T-helper 9 cell (primary cell): Measurements from ENCODE around the gene CLCN1.
"Not testable (repeated sequence)": the region's sequence is repeated elsewhere in the genome, so short reads cannot be mapped to it uniquely, and the experiment has no call there.

Source experiments
- DNase-seq: peaks from one replicate; pipeline ENCODE4 v3.0.0-alpha.2; 2020

Gene CLCN1

DNA sequence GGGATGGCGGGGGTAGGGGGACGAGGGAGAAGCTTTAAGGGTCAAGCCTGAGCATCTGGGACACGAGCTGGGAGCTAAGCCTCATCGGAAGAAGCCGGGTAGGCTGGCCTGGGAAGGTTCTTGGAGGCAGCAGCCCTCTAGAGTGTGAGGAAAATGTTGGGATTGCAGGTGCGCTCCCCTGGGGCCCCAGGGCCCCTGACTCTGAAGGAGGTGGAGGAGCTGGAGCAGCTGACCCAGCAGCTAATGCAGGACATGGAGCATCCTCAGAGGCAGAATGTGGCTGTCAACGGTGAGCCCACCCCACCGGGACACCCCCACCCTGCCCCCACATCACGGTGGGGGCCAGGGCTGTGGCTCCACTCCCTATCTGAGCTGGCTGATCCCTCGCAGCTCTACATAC, 72.1 kb downstream of the CLCN1 start:
- no peak for DNase-seq

DNA sequence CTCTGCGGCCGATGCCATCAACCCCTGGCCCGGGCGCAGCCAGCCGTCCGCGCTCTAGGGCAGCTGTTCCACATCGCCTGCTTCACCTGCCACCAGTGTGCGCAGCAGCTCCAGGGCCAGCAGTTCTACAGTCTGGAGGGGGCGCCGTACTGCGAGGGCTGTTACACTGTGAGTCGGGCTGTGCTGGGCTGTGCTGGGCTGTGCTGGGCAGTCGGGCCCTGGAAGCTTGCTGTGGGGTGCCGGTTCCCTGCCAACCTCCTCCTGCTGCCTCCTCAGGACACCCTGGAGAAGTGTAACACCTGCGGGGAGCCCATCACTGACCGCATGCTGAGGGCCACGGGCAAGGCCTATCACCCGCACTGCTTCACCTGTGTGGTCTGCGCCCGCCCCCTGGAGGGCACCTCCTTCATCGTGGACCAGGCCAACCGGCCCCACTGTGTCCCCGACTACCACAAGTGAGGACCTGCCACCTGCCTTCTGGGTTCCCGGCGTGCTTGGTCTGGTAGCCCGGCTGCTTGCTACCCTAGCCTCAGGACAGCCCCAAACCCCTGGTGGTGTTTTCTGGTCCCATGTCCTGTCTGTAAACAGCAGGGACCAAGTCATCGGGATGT, 72.7 kb downstream of the CLCN1 start:
- no peak for DNase-seq

DNA sequence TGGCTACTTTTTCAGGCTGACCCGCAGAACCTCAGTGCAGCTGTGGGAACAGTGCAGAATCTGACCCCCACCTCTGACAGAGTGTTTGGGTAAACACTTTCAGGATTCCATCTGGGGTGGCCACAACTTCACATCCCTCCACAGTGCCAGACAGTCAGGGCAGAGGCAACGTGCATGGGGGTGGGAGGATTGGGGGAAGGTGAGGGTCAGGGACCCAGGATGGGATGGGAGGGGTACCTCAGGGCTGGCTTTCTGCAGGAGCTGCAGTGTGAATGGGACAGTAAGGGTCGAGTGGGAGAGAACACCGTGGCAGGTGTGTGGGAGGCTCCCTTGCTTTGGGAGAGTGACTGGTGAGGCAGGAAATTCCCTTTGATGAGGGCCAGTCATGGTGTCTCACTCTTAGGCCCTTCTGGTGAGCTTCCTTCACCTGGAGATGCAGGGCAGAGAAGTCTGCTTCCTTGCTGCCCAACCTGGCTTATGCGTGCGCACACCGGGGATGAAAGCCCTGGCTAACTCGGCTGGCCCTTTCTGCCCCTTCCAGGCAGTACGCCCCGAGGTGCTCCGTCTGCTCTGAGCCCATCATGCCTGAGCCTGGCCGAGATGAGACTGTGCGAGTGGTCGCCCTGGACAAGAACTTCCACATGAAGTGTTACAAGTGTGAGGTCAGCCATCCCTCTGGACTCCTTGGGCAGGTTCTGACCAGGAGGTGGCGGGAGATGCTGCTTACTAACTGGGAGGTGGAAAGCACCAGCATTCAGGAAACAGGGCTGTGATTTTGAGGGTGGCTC, 73.6 kb downstream of the CLCN1 start:
- DNase-seq: no peak

DNA sequence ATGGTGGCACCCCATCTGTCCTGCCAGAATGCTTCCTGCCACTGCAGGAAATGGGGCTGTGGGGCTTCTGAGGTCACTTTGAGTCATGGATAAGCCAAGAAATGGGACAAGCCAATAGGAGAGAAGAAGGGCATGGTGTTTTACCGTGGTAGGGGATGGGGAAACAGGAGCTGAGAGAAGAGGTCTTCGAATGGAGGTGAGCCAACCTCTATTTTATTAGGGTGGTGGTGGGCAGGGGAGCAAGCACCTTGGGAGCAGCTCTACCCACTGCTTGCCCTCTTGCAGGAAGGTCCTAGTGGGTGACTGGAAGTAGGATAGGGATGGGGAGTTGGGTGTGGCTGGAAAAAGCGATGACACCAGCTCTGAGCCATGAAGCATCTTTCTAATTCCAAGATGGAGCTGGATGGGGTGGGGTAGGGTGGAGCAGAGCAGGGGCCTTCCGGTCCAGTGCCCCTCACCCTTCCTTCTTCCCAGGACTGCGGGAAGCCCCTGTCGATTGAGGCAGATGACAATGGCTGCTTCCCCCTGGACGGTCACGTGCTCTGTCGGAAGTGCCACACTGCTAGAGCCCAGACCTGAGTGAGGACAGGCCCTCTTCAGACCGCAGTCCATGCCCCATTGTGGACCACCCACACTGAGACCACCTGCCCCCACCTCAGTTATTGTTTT, 74.3 kb downstream of the CLCN1 start:
- DNase-seq: no peak

DNA sequence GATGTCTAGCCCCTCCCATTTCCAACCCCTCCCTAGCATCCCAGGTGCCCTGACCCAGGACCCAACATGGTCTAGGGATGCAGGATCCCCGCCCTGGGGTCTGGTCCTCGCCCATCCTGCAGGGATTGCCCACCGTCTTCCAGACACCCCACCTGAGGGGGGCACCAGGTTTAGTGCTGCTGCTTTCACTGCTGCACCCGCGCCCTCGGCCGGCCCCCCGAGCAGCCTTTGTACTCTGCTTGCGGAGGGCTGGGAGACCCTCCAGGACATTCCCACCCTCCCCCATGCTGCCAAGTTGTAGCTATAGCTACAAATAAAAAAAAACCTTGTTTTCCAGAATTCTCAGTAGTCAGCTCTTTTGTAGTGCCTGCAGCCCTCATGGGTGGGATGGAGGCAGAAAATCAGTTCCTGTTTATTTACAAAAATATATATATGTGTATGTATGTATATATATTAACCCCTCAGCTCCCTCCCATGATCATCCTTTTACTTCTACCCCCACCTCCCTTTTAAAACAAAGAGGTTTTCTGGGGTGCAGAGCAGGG, 74.9 kb downstream of the CLCN1 start:
- DNase-seq: no peak

DNA sequence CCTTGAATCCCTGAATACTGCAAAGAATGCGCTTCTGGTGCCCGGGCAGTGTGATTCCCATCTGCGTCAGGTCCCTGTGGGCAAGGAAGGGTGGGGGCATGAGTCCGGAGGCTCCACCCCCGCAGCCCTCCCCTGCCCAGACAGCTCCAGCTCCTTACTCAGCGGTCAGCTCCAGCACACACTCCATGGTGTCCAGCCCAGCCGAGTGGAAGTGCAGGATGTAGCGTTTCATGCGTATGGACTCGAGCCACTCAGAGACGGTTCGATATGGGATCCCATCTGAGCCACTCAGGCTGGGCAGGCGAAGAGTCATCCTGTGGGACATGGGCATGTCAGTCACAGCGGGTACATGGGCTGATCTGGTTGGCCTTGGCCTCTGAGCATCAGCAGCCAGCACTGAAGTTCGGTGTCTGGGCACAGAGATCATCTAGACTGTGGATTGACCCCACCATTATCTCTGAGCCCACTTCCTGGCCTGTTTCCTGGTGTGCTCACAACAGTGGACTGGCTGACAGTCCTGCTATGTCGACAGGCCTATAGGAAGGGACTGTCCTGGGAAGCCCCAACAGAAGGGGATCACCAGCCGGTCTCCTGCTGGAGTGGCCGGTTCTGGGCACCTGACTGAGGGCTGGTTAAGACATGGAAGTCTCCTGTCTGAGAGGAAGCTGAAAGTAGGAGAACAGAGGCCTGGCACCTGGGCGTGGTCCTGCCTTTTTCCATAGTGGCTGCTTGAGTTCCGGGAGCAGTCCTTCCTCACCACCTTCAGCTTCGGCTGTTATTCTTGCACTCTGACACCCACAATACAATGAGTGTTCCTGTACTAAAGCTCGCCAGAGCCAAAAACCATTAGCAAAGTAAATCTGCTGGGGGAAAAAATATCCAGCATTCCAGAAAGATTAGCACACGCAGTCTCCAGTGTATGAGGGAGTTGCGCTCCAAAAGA, 75.8 kb downstream of the CLCN1 start:
- DNase-seq: no peak

DNA sequence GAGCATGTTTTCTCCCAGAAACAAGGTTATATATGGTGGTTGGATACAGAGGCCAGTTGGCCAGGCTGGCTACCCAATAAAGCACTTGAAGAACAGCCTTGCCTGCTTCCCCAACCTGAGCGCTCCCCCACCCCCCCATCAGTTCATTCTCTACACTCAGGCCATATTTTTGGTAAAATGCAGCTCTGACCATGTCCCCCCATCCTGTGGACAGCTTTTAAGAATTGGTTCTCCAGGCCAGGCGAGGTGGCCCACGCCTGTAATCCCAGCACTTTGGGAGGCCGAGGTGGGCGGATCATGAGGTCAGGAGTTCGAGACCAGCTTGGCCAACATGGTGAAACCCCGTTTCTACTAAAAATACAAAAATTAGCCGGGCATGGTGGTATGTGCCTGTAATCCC, 76.5 kb downstream of the CLCN1 start:
- not testable (repeated sequence) for DNase-seq

DNA sequence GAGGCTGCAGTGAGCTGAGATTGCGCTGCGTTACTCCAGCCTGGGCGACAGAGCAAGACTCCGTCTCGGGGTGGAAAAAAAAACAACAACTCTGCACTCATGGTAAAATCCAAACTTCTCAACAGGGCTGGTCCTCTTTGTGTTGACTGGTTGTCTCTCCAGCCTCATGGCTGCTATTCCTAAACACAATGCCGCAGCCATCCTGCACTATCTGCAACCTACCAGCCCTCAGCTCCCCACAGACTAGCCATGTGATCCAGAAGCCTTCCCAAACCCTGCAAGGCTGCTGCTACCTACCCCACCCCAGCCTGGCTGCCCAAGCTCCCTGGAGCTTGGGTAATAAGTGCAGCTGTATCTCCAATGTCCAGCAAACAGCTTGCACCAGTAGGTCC, 77.0 kb downstream of the CLCN1 start:
- no peak for DNase-seq

DNA sequence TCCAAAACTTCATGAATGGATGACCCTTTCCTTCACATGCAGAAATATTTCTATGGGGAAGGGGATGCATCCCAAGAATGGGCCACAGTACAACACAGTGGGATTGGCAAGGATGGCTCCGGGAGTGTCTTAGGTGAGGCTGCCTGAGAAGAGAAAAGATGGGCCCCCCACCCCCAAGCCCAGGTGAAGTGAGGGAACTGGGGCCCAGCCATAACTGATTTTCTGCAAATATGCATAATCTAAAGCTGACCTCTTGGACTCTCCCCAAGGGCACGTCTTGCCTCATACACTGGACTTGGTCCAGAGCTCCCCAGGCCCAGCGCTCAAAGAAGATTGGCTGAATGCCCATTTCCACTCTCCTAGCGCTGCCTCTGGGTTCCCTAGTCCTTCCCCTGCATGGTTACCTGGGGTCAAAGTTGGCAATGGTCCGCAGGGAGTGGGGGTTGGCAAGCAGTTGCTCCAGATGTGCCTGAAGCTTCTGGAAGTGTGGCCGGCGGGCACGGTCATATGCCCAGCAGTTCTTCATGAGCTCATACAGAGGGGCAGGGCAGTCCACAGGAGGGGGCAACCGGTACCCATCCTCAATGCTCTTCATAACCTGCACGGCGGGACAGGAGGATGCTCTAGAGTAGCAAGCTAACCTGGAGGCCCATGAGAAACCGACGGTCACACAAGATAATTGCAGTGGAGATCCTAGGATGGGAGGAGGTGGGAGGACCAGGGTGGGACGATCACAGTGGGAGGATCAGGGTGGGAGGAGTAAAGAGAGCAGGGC, 77.5 kb downstream of the CLCN1 start:
- DNase-seq: no peak

DNA sequence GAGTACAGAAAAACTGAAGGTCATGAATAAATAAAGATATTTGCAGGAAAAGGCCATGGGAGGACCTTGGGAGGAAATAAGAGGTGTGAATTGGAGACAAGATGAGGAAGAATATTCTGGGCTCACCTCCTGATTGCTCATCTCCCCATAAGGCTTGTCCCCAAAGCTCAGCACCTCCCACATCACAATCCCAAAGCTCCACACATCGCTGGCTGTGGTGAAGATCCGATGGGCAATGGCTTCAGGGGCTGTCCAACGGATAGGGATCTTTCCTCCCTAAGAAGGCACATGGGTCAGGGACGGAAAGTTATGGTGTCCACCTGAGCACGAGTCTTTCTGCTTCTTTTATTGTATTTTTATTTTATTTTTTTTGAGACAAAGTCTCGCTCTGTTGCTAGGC, 78.2 kb downstream of the CLCN1 start:
- DNase-seq: no peak

DNA sequence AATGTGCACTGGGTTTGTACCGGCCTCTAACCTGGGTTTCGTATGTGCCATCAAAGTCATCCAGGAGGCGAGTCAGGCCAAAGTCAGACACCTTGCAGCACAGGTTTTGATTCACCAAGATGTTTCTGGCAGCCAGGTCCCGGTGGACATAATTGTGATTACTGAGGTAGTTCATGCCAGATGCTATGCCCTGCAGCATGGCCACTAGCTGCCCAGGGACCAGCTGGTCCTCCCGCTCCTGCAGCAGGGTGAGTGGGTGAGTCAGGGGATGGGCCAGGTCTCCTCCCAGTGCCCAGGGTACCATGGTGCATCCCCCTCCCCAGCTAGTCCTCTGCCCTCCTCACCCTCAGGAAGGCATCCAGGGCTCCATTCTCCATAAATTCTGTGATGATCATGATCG, 78.9 kb downstream of the CLCN1 start:
- no peak for DNase-seq

DNA sequence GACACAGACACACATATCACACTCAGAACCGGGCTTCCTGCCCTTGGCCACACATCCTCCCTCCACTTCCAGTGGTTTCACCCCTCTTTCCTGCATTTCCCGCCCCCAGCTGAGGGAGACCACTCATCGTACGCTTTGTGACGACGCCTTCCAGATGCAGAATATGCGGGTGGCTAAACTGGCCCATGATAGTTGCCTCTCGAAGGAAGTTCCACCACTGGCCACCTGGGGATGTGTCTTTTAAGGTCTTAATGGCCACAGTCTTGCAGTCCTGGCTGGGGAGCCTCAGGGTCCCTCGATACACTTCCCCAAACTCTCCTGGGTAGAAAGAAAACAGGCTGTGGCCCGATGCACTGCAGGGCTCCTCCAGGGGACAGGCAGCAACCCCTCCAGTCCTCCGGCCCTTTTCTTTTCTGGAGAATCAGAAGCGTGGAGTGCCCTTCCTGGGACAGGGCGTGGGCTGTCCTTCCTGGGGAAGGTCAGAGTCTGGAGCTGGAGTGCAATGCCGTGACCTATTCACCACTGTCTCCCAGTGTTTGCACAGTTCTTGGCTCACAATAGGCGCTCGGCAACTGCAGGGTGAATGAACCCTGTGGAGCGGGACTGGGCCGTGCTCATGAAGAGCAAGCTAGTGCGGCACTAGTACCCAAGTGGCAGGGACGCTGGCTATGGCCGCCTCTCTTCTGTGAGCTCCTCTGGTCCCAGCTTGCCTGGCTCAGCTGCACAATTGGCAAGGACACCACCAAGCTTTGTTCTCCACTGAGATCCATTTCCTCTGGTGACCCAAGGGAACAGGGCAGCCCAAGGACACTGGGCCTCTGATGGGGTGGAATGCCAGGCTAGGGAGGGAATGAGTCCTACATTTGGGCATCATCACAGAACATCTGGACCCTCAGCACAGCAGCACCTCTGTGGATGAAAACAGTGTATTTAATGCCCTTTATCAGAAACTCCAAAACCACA, 79.6 kb downstream of the CLCN1 start:
- DNase-seq: no peak

DNA sequence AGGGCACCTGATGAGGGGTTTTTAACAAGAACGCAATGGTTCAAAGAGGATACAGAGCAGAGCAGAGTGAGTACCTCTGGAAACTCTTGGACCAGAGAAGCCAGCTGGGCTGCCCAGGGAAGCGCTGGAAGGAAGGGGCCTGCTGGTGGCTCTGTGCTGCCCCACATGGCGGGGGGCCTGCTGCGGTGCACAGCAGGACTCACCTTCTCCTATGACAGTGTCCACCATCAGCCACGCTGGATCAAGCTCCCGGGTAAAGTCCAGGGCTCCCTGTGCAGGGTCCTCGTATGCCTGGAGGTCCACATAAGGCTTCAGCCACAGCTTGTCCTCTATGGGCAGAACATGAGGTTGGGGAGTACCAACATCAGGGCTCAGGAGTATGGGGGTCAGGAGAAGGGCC, 80.3 kb downstream of the CLCN1 start:
- no peak for DNase-seq

DNA sequence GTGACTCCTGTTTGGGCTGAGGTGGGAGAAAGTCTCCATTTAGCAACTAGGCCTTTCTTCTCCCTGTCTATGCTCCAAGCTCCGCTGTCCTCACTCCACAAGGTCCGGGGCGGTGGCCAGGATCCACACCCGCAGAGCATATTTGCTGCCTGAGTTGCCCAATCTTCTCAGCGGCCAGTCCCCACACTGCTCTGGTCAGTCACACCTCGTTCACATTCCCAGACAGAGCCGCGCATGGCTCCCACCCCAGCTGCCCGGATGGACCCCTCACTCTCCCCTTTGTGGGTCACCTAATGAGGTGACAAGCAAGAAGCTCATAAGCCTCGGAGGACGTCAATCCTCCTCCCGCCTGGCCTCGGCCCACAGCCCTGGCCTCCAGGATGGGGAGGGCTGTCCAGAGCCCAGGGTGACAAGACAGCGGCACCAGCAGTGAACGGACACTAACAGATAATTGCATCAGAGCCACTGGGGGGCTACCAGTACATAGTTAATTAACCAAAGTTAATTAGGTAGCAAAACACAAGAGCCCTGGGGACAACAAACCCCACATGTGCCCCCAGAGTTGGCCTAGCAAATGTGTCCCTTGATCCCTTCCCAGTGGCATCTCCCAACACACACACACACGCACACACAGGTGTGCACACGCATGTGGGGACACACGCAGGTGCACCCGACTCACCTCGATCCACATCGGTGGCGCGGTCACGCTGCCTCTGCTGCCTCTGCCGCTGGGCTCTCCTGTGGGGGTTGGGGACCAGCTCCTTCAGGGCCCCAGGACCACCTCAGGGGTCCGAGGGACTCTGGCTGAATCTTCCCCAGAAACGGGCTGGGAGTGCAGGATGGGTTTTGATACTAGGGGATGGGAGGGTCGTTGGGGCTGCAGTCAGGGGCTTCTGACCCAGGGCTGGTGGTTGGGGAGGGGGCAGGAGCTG, 81.0 kb downstream of the CLCN1 start:
- DNase-seq: no peak

DNA sequence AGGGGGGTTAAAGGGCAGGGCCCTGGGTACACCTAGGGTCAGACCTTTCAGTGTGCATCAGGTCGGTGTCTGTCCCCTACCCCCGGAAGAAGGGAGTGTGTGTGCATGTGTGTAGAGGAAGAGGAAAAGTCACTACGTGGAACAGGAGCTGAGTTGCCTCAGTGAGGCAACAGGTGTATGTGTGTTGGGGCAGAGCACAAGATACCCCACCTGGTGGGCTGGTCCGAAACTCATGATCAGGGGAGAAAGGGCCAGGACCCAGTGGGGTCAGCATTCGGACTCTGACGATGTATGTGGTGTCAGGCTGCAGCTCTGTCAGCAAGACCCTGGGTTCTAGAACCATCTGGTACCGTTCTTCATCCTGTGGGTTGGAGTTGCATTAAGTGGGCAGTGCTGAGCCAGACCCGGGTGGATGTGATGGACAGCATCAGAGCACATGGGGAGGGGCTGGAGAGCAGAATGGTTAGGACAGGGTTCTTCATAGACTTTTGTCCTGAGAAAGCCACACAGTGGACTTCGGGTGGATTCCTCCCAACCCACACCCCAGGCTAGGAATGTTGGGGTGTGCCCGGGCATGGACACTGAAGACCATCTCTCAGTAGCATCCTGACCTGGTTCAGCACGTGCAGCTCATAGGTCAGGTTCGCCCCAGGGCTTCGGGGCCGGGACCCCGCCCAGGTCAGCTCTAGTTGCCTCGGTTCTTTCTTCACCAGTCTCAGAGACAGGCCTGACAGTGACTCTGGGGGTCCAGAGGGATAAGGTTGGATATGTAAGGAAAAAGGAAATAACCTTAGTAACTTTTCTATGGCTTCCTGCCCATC, 82.0 kb downstream of the CLCN1 start:
- no peak for DNase-seq

DNA sequence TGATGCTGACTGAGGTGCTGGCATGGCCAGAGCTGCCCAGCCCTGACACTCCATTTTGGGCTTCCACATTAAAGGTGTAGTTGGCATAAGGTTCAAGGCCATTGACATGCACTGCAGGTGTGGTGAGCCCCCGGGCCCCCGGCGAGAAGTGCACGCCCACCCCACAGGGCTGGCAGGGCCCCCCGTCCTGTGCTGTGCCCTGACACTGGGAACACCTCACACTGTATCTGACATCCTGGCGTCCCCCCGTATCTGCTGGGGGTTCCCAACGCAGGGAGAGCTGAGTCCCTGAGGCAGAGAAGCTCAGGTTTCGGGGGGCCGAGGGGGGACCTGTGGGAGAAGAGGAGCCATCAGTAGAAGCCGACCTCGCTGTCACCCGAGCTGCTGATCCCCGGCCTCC, 82.7 kb downstream of the CLCN1 start:
- no peak for DNase-seq

DNA sequence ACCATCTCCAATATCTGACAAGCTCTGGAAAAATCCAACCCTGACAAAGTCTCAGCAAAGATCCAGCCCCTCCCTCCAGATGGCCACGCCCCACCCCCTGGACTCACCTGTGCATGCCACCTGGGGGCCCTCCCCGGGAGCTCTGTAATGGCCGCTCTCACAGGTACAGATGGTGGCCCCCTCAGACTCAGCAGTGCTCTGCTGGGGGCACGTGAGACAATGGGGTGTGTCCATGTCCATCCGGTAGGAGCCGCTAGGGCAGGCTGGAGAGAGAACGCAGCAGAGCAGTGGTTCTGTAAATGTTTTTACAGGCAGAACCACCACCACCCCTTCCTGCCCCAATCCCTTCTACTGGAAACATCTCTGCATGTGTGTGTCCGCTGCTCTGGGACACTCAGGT, 83.2 kb downstream of the CLCN1 start:
- DNase-seq: no peak

DNA sequence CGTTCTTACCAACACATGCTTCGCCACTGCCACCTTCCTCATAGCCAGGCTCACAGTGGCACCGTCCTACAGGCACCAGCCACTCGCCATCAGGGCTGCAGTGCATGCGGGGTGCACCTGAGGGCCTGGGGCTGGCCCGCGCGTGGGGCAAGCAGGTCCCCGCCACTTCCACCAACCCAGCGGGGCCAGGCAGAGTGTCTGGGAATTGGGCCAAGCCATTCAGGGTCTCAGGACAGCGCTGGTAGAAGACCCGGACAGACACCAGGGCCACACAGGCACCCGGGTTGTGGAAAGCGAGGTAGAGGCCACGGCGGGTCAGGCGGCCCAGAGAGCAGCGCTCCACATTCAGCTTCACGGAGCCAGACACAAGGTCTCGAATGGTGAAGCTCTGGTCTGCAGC, 83.7 kb downstream of the CLCN1 start:
- DNase-seq: no peak

DNA sequence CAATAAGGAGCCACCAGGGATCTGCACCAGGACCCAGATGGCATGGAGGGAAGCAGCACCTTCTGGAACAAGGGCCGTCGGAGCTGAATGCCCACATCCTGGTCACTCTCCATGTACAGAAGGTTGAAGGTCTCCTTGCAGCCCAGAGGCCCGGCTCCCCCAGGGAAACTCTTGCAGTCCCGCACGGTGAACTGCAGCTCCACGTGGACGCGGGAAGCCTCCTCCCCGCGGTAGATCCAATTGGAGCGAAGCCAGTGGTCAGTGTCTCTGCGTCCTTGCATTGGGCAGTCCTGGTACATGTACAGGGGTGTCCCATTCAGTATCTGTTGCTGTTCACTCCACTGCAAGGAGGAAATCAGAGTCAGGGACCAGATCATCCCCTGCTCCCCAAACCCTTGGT, 85.4 kb downstream of the CLCN1 start:
- DNase-seq: no peak
